ENCODE measurements around the gene ADAMTSL5.
A peak's percentile ranks its signal among the peaks of the same experiment; 100 is the strongest.

ADAMTSL5 gene

DNA sequence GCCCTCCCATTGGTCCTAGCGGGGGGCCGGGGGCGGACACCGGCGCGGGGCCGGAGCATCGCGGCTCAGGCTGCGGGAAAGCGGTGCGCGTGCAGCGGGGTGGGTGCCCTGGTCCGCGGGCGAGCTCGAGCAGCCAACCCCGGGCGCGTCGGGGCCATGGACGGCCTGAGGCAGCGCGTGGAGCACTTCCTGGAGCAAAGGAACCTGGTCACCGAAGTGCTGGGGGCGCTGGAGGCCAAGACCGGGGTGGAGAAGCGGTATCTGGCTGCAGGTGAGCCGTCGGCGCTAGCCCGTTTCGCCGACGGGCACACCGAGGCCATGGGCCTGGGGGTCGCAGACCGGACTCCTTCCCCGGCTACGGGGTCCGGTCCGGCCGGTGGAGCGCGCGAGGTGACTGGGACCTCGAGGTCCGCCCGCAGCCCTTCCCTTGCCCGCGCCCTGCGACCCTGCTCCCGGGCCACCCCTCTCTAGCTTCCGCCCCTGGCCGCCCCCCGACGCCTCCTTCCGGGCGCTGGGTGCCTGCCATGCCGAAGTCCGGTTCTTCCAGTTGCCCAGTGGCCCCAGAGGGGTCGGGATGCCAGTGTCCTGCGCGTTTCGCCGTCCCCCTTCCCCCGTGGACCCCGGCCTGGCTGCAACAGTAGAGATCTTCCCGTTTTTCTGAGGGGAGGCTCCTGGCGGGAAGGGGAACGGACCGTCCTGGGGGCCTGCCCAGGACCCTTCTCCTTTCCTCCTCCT is 21.5 kb downstream of the ADAMTSL5 start, which contains the start of gene REEP6:
Gene REEP6 (plus strand): TSS at position 68 of the 735 bp plus-strand sequence. CDS start 89 bp downstream, at position 157.
- TF ChIP-seq, protein P1, sequence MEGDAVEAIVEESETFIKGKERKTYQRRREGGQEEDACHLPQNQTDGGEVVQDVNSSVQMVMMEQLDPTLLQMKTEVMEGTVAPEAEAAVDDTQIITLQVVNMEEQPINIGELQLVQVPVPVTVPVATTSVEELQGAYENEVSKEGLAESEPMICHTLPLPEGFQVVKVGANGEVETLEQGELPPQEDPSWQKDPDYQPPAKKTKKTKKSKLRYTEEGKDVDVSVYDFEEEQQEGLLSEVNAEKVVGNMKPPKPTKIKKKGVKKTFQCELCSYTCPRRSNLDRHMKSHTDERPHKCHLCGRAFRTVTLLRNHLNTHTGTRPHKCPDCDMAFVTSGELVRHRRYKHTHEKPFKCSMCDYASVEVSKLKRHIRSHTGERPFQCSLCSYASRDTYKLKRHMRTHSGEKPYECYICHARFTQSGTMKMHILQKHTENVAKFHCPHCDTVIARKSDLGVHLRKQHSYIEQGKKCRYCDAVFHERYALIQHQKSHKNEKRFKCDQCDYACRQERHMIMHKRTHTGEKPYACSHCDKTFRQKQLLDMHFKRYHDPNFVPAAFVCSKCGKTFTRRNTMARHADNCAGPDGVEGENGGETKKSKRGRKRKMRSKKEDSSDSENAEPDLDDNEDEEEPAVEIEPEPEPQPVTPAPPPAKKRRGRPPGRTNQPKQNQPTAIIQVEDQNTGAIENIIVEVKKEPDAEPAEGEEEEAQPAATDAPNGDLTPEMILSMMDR (IDR thresholded peaks at IDR 0.05): no peak
- TF ChIP-seq ZFX (IDR thresholded peaks at IDR 0.05; ENCODE audit: borderline replicate concordance): no peak
- peak within 1 kb of the TSS; percentile 66 for H3K27ac ChIP-seq

DNA sequence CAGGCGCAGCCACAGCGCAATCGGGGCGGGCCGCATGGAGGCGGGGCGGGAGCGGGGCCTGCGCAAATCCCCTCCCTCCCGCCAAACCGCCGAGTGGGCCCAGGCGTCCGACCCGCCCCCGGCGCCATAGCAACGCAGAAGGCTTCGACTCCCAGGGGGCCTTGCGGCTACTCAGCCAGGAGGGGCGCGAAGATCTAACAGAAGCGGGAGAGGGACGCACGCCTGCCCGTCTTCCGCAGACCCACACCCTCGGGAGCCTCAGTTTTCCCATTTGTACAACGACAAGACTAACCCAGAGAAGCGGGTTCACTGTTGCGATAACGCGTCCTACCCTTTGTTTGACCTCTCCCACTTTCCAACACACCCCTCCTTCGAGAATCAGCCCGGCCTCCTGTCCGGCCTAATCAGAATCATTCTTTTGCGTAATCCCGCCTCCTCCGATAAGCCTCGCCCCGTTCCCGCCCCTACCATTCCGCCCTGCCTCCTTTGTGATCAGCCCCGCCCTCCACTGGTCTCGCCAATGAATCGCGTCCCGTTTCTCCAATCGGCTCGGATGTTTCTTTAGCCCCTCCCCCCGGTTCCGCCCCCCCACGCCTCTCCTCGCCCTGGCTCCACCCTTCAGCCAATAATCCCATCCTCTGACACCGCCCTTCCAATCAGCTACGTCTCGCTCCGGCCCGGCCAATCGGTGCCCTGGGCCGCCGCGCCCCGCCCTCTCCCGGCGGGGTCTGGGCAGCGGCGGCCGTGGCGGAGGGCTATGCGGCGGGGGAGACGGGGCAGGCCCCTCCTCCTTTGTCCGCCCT is 22.3 kb downstream of the ADAMTSL5 start, which contains the start of gene PCSK4:
Gene PCSK4 (minus strand): TSS at position 40 of the 803 bp plus-strand sequence. CDS start 4 bp downstream, at position 36.
- no peak for TF ChIP-seq ZFX (IDR thresholded peaks at IDR 0.05; ENCODE audit: borderline replicate concordance)
- TF ChIP-seq, protein P1 (IDR thresholded peaks at IDR 0.05): no peak
- peak within 1 kb of the TSS; percentile 66 for H3K27ac ChIP-seq

DNA sequence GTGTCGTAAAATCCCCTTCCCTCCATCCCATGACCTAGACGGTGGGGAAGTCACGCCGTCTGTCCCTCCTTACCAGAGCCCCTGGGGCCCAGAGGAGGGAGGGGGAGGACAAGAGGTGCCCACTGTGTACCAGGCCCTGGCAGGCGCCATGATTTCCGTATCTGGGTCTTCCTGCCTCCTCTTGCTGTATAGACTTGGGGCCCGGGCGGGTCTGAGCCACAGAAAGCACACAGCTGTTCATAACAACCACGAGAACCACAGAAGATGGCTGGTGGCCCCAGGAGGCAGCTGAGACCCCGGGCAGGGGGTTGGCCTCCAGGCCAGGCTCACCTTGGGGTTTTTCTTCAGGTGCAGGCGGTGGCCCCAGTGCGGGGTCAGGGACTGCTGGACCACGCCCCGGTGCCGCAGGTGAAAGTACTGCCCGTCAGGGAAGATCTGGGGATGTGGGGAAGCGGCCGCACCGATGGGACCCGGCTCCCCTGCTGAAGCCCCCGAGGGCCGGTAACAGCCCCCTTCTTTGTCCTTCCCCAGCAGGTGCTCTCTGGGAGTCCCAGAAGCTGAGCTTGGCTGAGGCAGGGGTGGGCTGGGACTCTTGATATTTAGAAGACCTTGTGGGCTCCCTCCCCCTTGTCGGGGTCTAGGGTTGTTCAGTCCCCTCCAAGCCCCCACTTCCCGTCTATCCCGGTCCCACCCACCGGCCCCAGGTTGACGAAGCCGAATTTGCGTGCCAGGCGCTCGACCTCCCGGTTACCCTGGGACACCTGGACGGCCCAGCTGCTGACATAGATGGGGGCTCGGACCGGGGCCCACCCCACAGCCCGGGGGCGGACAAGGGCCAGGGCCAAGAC is 23.1 kb downstream of the ADAMTSL5 start:
- peak overlapping the region; percentile 66 for H3K27ac ChIP-seq
- TF ChIP-seq, protein P1 (IDR thresholded peaks at IDR 0.05): no peak
- no peak for TF ChIP-seq ZFX (IDR thresholded peaks at IDR 0.05; ENCODE audit: borderline replicate concordance)

DNA sequence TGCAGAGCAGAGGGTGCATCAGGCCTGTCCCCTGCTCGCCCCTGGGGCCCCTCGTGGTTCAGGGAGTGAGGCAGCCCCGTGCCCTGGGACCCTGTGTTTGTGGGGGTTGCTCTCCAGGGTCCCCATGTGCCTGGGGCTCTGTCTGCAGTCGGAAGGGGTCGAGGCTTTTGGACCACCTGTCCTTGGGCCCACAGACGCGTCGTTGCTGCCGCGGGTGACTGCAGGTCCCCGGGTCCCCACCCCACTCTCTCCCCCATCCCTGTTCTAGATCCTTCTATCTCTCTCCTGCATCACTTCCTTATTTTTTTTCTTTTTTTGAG is 24.6 kb downstream of the ADAMTSL5 start:
- TF ChIP-seq ZFX (IDR thresholded peaks at IDR 0.05; ENCODE audit: borderline replicate concordance): no peak
- TF ChIP-seq, protein P1 (IDR thresholded peaks at IDR 0.05): no peak
- H3K27ac ChIP-seq: no peak overlapping the region

DNA sequence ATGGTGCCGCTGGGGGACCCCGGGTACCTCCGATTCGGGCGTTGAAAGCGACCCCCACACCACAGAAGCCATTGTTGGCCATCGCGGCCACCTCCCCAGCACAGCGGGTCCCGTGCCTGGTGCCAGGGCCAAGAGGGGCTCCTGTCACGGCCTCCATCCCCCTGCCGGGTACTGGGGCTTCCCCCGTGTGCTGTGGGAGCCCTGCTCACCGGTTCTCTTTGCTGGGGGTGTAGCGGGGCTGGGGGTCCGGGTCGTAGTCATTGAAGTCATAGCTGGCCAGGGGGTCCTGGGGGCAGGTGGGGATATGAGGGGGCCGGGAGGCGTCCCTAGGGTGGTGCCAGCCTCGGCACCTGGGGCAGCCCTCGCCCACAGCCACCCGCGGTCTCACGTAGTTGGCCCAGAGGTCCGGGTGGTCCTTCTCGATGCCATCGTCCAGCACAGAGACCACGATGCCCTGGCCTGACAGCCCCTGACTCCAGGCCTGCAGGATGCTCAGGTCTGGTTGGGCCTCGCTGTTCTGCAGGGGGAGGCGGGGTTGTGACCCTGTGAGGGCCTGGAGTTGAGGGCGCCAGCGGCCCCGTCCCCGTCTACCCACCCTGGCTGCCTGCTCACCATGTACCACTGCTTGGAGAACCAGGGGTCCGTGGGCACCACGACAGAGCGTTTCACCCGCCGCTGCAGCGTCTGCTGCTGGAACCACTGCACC is 25.1 kb downstream of the ADAMTSL5 start:
- TF ChIP-seq ZFX (IDR thresholded peaks at IDR 0.05; ENCODE audit: borderline replicate concordance): no peak
- TF ChIP-seq, protein P1 (IDR thresholded peaks at IDR 0.05): no peak
- H3K27ac ChIP-seq: no peak overlapping the region

DNA sequence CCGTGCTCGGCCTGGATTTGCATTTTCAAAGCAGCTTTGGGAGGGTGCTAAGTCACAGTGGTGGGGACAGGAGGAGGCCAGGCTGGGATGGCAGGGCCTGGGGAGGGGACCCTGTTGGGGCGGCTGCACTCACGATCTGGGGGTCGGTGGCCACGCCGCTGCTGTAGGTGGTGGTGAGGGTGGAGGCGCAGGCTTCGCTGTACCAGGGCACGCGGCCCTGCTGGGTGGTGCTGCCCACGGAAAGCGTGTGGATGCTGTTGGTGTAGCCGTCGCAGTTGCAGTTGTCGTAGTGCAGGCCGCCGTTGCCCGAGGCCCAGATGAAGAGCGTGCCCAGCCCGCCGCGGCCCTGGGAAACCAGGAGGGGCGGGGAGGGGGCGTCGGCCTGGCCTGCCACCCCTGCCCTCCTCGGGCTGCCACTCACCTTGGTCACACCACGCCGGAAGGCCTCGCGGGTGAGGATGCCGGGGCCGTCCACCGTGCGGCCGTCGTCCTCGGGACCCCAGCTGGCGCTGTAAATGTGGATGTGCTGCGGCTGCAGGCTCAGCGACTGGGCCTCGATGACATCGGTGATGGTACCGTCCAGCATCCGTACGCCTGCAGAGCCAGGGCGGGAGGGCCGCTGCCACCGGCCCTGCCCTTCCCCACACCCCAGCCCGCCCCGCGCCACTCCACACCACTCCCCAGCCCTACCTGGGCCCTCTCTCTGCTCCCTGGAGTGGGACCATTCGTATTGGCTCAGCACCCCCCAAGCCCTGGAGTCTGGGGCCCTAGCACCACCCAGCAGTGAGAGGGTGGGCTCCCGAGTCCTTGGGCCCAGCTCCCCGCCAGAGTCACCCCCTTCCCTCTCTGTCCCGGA is 25.9 kb downstream of the ADAMTSL5 start:
- no peak overlapping the region for H3K27ac ChIP-seq
- no peak for TF ChIP-seq ZFX (IDR thresholded peaks at IDR 0.05; ENCODE audit: borderline replicate concordance)
- TF ChIP-seq, protein P1 (IDR thresholded peaks at IDR 0.05): no peak

Data from 22Rv1 (cell line).